GM12878 (cell line): ENCODE measurements around the gene FGF14. TPM values are rescaled to one million over a fixed set of nuclear protein-coding genes. Genes with fewer than 3 reads are reported as not detected.

Experiments
- ATAC-seq: fragments of 200-7000 bp; cut with Tn5 transposase; 3 replicates; pipeline ENCODE4 v1.9.1; 2020; ENCODE audit warnings: mild to moderate bottlenecking, moderate library complexity
- BruUV-seq: library from RNA; stranded (reverse); fragments of 400-500 nt; replicated peaks from 2 replicates; lab custom pipeline; 2021; lab: Mats Ljungman, UMichigan
- CTCF ChIA-PET: fragments of 300-600 bp; sonication (Branson Sonifier 250); formaldehyde crosslinking; extraction: SDS; loops from one replicate; lab custom pipeline; 2021; ENCODE audit warnings: inconsistent platforms; lab: Yijun Ruan, JAX
- POLR2A ChIA-PET: fragments of 350-600 bp; formaldehyde crosslinking; extraction: SDS; loops from one replicate; lab custom pipeline; 2021; ENCODE audit warnings: inconsistent platforms; lab: Charles Lee
- RAD21 ChIA-PET: fragments of 300-600 bp; sonication (Branson Sonifier 250); formaldehyde crosslinking; loops from one replicate; lab custom pipeline; 2023; ENCODE audit warnings: antibody characterized with exemption; ENCODE audit not compliant: unreplicated experiment; lab: Charles Lee
- SMC1A ChIA-PET: fragments of 300-600 bp; sonication (Branson Sonifier 250); formaldehyde crosslinking; loops from one replicate; lab custom pipeline; 2023; ENCODE audit not compliant: unreplicated experiment, uncharacterized antibody; lab: Charles Lee
- DNase-seq: peaks from one replicate; pipeline ENCODE4 v3.0.0-alpha.2; 2011; ENCODE audit warnings: low read depth, low spot score
- FAIRE-seq: peaks from 3 replicates; lab custom pipeline; 2011; peaks lifted over from hg19 to GRCh38; lab: Jason Lieb, UNC
- H2AFZ ChIP-seq: 2 replicates; pipeline ENCODE4 v1.6.0; 2011; ENCODE audit warnings: low read depth, low read length, control low read depth; ENCODE audit not compliant: control insufficient read depth
- H3K27ac ChIP-seq: 2 replicates; pipeline ENCODE4 v1.5.1; 2011; ENCODE audit warnings: control low read depth; ENCODE audit not compliant: control insufficient read depth, insufficient read depth
- H3K27me3 ChIP-seq, 2 experiments: replicated peaks in 1 of 2; 2 replicates each; pipeline versions ENCODE4 v1.6.0 to v1.6.1; 2011; ENCODE audit warnings: low read length in 1 of 2; ENCODE audit not compliant: control insufficient read depth in 2 of 2, insufficient read depth in 2 of 2
- H3K36me3 ChIP-seq, 2 experiments: 2 replicates each; pipeline ENCODE4 v1.5.1; 2011; ENCODE audit warnings: low read length in 1 of 2; ENCODE audit not compliant: control insufficient read depth in 2 of 2, insufficient read depth in 2 of 2
- H3K4me1 ChIP-seq: 2 replicates; pipeline ENCODE4 v1.6.1; 2011; ENCODE audit warnings: mild to moderate bottlenecking, low read length, moderate library complexity, mixed read lengths; ENCODE audit not compliant: control insufficient read depth, insufficient read depth
- H3K4me2 ChIP-seq: 2 replicates; pipeline ENCODE4 v1.6.0; 2011; ENCODE audit warnings: control low read depth; ENCODE audit not compliant: control insufficient read depth, insufficient read depth
- H3K4me3 ChIP-seq: fragments of 200-600 bp; sonication (generic); 2 replicates; pipeline ENCODE4 v1.5.1; 2016
- H3K79me2 ChIP-seq: 2 replicates; pipeline ENCODE4 v1.6.0; 2011; ENCODE audit warnings: low read length; ENCODE audit not compliant: control insufficient read depth, insufficient read depth
- H3K9ac ChIP-seq: 2 replicates; pipeline ENCODE4 v1.8.0; 2011; ENCODE audit warnings: low read length, control low read depth, mixed read lengths; ENCODE audit not compliant: control insufficient read depth, insufficient read depth
- H3K9me3 ChIP-seq: replicated peaks from 3 replicates; pipeline ENCODE4 v1.5.1; 2011; ENCODE audit warnings: mild to moderate bottlenecking, low read length; ENCODE audit not compliant: control insufficient read depth, insufficient read depth
- H4K20me1 ChIP-seq: 2 replicates; pipeline ENCODE4 v1.6.0; 2011; ENCODE audit not compliant: control insufficient read depth, insufficient read depth
- BRCA1 ChIP-seq: IDR thresholded peaks from 2 replicates; pipeline ENCODE4 v1.6.1; 2011; ENCODE audit warnings: low read depth, low read length, improper control_type of control experiment
- FOS ChIP-seq: IDR thresholded peaks from 3 replicates; pipeline ENCODE4 v1.6.1; 2011; ENCODE audit warnings: borderline replicate concordance; ENCODE audit not compliant: insufficient read length; ENCODE audit errors: extremely low read depth
- HDGF ChIP-seq: fragments of 450-650 bp; IDR thresholded peaks from 2 replicates; pipeline ENCODE4 v1.6.1; 2016; ENCODE audit warnings: antibody characterized with exemption
- LARP7 ChIP-seq: fragments of 450-650 bp; IDR thresholded peaks from 2 replicates; pipeline ENCODE4 v1.6.1; 2017; ENCODE audit warnings: mild to moderate bottlenecking
- MEF2A ChIP-seq: IDR thresholded peaks from 2 replicates; pipeline ENCODE4 v1.6.1; 2011; ENCODE audit warnings: low read depth, mild to moderate bottlenecking, low read length, moderate library complexity; ENCODE audit not compliant: insufficient read depth
- MTA3 ChIP-seq: IDR thresholded peaks from 2 replicates; pipeline ENCODE4 v1.6.1; 2012; ENCODE audit warnings: low read length, inconsistent platforms, borderline replicate concordance
- MYB ChIP-seq: fragments of 150-350 bp; IDR thresholded peaks from 2 replicates; pipeline ENCODE4 v1.6.1; 2014; ENCODE audit warnings: mild to moderate bottlenecking, low read depth, low read length, borderline replicate concordance
- MYC ChIP-seq: IDR thresholded peaks from 2 replicates; pipeline ENCODE4 v1.6.1; 2011; ENCODE audit warnings: mild to moderate bottlenecking, low read length, moderate library complexity, inconsistent platforms; ENCODE audit not compliant: insufficient read depth, insufficient replicate concordance, insufficient read length, severe bottlenecking
- NFYA ChIP-seq: IDR thresholded peaks from 2 replicates; pipeline ENCODE4 v1.6.1; 2011; ENCODE audit warnings: low read depth, mild to moderate bottlenecking, low read length, improper control_type of control experiment, borderline replicate concordance
- POLR2AphosphoS2 ChIP-seq: IDR thresholded peaks from 2 replicates; pipeline ENCODE4 v1.6.1; 2011; ENCODE audit warnings: low read depth, mild to moderate bottlenecking, low read length, improper control_type of control experiment, moderate library complexity
- POLR2AphosphoS5 ChIP-seq: IDR thresholded peaks from 2 replicates; pipeline ENCODE4 v1.6.1; 2011; ENCODE audit warnings: mild to moderate bottlenecking, low read length, inconsistent platforms
- SIX5 ChIP-seq: IDR thresholded peaks from 2 replicates; pipeline ENCODE4 v1.6.1; 2011; ENCODE audit warnings: mild to moderate bottlenecking, low read depth, low read length, moderate library complexity; ENCODE audit not compliant: severe bottlenecking
- TAF1 ChIP-seq: IDR thresholded peaks from 2 replicates; pipeline ENCODE4 v1.6.1; 2011; ENCODE audit warnings: mild to moderate bottlenecking, low read depth, low read length, borderline replicate concordance
- ZNF384 ChIP-seq: IDR thresholded peaks from 2 replicates; pipeline ENCODE4 v1.6.1; 2012; ENCODE audit warnings: low read depth, mild to moderate bottlenecking, low read length, improper control_type of control experiment, borderline replicate concordance
- ZNF622 ChIP-seq: fragments of 450-650 bp; IDR thresholded peaks from 2 replicates; pipeline ENCODE4 v1.6.1; 2017; ENCODE audit warnings: mild to moderate bottlenecking, inconsistent platforms
- ZSCAN29 ChIP-seq: fragments of 450-650 bp; IDR thresholded peaks from 2 replicates; pipeline ENCODE4 v1.6.1; 2017; ENCODE audit warnings: mild to moderate bottlenecking, moderate library complexity
- WGBS: methylation state at CpG from one replicate; pipeline ENCODE4 v1.1.6; 2016; ENCODE audit warnings: low lambda C conversion rate; ENCODE audit not compliant: insufficient replicate concordance, insufficient coverage; ENCODE audit errors: missing lambda C conversion rate; 5-methylcytosine and 5-hydroxymethylcytosine counted together
- in situ Hi-C: fragments of 300-500 bp; cut with MboI; formaldehyde crosslinking; loops from 9 replicates; pipeline ENCODE4 v1.14.3; 2018; ENCODE audit warnings: mixed read lengths
- intact Hi-C: fragments of 100-400 bp; cut with micrococcal nuclease; formaldehyde crosslinking; loops from one replicate; pipeline ENCODE4 v1.14.2; 2022; ENCODE audit not compliant: unreplicated experiment
- polyA plus RNA-seq, 11 experiments: library from polyadenylated mRNA; depleted of rRNA in 4 of 11; unstranded in 6 of 11; stranded (reverse) in 5 of 11; fragments of >200 nt; fragmentation: Nextera tagmentation in 4 of 11; fragmentation: Illumina TruSeq in 1 of 11; extraction: Ambion mirVana in 4 of 11; extraction: Trizol in 1 of 11; gene quantifications; 1 replicate in 1 of 11; 2 replicates in 10 of 11; pipeline versions ENCODE4 v1.2.1 to v1.2.3, GENCODE V29; 2011 to 2016; ENCODE audit warnings: inconsistent platforms in 2 of 11, missing spikeins in 2 of 11, low read depth in 1 of 11
- total RNA-seq, 4 experiments: library from RNA; depleted of rRNA in 3 of 4; stranded (reverse); fragments of >200 nt in 3 of 4; fragmentation: Illumina TruSeq in 1 of 4; extraction: Trizol in 1 of 4; gene quantifications; 2 replicates each; pipeline versions ENCODE4 v1.2.1 to v1.2.3, GENCODE V29; 2013 to 2021
- TF ChIP-seq, protein P1 (sequence below): fragments of 450-650 bp; IDR thresholded peaks from 2 replicates; pipeline ENCODE4 v1.6.1; 2014; ENCODE audit warnings: mild to moderate bottlenecking
- TF ChIP-seq, protein P2 (sequence below): IDR thresholded peaks from 2 replicates; pipeline ENCODE4 v1.6.1; 2012; ENCODE audit warnings: low read depth, low read length, improper control_type of control experiment
- TF ChIP-seq, protein P3 (sequence below): fragments of 450-650 bp; IDR thresholded peaks from 2 replicates; pipeline ENCODE4 v1.6.1; 2017; ENCODE audit warnings: mild to moderate bottlenecking, moderate library complexity

FGF14 gene
- total and polyA plus RNA-seq, 10 of the 15 experiments (the other 5 are each of a cell fraction or from before 2014, with no cell fraction given) = under 0.01 to 0.44 (median 0.04) TPM

DNA sequence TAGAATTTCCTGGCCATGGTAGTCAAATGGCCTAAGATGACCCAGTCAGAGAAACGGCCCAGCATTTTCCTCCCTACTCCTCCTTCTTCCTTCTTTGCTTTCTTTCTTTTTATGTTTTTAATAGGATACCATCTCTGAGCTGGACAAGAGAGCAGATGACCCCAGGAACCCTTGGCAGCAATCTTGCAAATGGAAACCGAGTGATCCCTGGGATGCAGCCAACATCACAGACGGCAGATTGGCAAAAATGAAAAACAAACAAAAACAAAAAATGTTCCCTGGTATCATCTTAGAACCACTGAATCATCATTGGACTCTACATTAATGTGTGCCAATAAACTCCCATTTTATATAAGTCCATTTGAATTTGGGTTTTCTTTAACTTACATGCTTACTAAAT is 424.4 kb downstream of the FGF14 start:
- ChIA-PET RAD21 (no interaction called here), POLR2A (no interaction called here)
- H3K27me3 ChIP-seq = no peaks in the 10 kb centered on the region
- no peak for DNase-seq
- TF ChIP-seq ZNF384 = no peak
- no peak for TF ChIP-seq POLR2AphosphoS5
- no peak for TF ChIP-seq FOS
- TF ChIP-seq ZSCAN29 = no peak
- no peak for TF ChIP-seq NFYA
- TF ChIP-seq, protein P1, sequence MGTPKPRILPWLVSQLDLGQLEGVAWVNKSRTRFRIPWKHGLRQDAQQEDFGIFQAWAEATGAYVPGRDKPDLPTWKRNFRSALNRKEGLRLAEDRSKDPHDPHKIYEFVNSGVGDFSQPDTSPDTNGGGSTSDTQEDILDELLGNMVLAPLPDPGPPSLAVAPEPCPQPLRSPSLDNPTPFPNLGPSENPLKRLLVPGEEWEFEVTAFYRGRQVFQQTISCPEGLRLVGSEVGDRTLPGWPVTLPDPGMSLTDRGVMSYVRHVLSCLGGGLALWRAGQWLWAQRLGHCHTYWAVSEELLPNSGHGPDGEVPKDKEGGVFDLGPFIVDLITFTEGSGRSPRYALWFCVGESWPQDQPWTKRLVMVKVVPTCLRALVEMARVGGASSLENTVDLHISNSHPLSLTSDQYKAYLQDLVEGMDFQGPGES = no peak
- TF ChIP-seq, protein P2, sequence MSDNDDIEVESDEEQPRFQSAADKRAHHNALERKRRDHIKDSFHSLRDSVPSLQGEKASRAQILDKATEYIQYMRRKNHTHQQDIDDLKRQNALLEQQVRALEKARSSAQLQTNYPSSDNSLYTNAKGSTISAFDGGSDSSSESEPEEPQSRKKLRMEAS = no peak
- no peak for TF ChIP-seq MTA3
- TF ChIP-seq TAF1 = no peak
- TF ChIP-seq SIX5 = no peak
- no peak for TF ChIP-seq LARP7
- TF ChIP-seq HDGF = no peak
- TF ChIP-seq ZNF622 = no peak
- no peak for TF ChIP-seq MYC
- TF ChIP-seq MYB = no peak
- no peak for TF ChIP-seq POLR2AphosphoS2
- TF ChIP-seq BRCA1 = no peak
- no peak for TF ChIP-seq MEF2A
- TF ChIP-seq, protein P3, sequence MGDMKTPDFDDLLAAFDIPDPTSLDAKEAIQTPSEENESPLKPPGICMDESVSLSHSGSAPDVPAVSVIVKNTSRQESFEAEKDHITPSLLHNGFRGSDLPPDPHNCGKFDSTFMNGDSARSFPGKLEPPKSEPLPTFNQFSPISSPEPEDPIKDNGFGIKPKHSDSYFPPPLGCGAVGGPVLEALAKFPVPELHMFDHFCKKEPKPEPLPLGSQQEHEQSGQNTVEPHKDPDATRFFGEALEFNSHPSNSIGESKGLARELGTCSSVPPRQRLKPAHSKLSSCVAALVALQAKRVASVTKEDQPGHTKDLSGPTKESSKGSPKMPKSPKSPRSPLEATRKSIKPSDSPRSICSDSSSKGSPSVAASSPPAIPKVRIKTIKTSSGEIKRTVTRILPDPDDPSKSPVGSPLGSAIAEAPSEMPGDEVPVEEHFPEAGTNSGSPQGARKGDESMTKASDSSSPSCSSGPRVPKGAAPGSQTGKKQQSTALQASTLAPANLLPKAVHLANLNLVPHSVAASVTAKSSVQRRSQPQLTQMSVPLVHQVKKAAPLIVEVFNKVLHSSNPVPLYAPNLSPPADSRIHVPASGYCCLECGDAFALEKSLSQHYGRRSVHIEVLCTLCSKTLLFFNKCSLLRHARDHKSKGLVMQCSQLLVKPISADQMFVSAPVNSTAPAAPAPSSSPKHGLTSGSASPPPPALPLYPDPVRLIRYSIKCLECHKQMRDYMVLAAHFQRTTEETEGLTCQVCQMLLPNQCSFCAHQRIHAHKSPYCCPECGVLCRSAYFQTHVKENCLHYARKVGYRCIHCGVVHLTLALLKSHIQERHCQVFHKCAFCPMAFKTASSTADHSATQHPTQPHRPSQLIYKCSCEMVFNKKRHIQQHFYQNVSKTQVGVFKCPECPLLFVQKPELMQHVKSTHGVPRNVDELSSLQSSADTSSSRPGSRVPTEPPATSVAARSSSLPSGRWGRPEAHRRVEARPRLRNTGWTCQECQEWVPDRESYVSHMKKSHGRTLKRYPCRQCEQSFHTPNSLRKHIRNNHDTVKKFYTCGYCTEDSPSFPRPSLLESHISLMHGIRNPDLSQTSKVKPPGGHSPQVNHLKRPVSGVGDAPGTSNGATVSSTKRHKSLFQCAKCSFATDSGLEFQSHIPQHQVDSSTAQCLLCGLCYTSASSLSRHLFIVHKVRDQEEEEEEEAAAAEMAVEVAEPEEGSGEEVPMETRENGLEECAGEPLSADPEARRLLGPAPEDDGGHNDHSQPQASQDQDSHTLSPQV = no peak
- TF ChIP-seq, all 136 proteins: peak for 0
- H3K9me3 ChIP-seq = no peaks in the 10 kb centered on the region
- no peak overlapping the region for H3K27ac ChIP-seq
- no peaks in the 10 kb centered on the region for H4K20me1 ChIP-seq
- ChIA-PET CTCF (no interaction called here), SMC1A (no interaction called here)
- H2AFZ ChIP-seq = no peak overlapping the region
- ATAC-seq (no peak), FAIRE-seq (no peak)
- intact Hi-C loops = no loop called here
- no peaks in the 10 kb centered on the region for H3K36me3 ChIP-seq
- WGBS = 0% methylated on average over 3 of the region's 3 CpGs
- H3K4me1 ChIP-seq = no peaks in the 10 kb centered on the region
- H3K4me2 ChIP-seq = no peak overlapping the region
- H3K79me2 ChIP-seq = no peaks in the 10 kb centered on the region
- BruUV-seq = no TSS peak
- no peak overlapping the region for H3K9ac ChIP-seq
- in situ Hi-C loops = no loop called here
- H3K4me3 ChIP-seq = no peak overlapping the region
